Smooth muscle cell (in vitro differentiated cells): Measurements from ENCODE around the gene STX8. TPM values are rescaled to one million over a fixed set of nuclear protein-coding genes. Genes with fewer than 3 reads are reported as not detected.

Source experiments
- DNase-seq: peaks from one replicate; lab custom pipeline; 2025; ENCODE audit not compliant: unreplicated experiment; lab: John Stamatoyannopoulos, UW
- H2AFZ ChIP-seq: fragments of 200-600 bp; sonication (generic); 2 replicates; pipeline ENCODE4 v1.6.0; 2016; ENCODE audit warnings: antibody characterized with exemption, low read depth, mild to moderate bottlenecking
- H3F3A ChIP-seq: fragments of 200-600 bp; sonication (generic); 2 replicates; pipeline ENCODE4 v1.6.0; 2017; ENCODE audit warnings: antibody characterized with exemption, low read depth
- H3K27ac ChIP-seq: fragments of 200-600 bp; sonication (generic); 2 replicates; pipeline ENCODE4 v1.5.1; 2016; ENCODE audit warnings: low read depth, mild to moderate bottlenecking
- H3K27me3 ChIP-seq: fragments of 200-600 bp; sonication (generic); 2 replicates; pipeline ENCODE4 v1.6.1; 2016; ENCODE audit warnings: low read depth, mild to moderate bottlenecking
- H3K36me3 ChIP-seq: fragments of 200-600 bp; sonication (generic); 2 replicates; pipeline ENCODE4 v1.5.1; 2016; ENCODE audit warnings: low read depth
- H3K4me1 ChIP-seq: fragments of 200-600 bp; sonication (generic); 2 replicates; pipeline ENCODE4 v1.5.1; 2016; ENCODE audit warnings: low read depth
- H3K4me2 ChIP-seq: fragments of 200-600 bp; sonication (generic); 2 replicates; pipeline ENCODE4 v1.6.0; 2016; ENCODE audit warnings: mild to moderate bottlenecking
- H3K4me3 ChIP-seq: fragments of 200-600 bp; sonication (generic); 2 replicates; pipeline ENCODE4 v1.5.1; 2016; ENCODE audit warnings: mild to moderate bottlenecking
- H3K79me2 ChIP-seq: fragments of 200-600 bp; sonication (generic); 2 replicates; pipeline ENCODE4 v1.6.0; 2016; ENCODE audit warnings: low read depth, mild to moderate bottlenecking
- H3K9ac ChIP-seq: fragments of 200-600 bp; sonication (generic); 2 replicates; pipeline ENCODE4 v1.6.0; 2016; ENCODE audit warnings: low read depth
- H3K9me3 ChIP-seq: fragments of 200-600 bp; sonication (generic); replicated peaks from 2 replicates; pipeline ENCODE4 v1.5.1; 2016; ENCODE audit warnings: low read depth
- H4K20me1 ChIP-seq: fragments of 200-600 bp; sonication (generic); 2 replicates; pipeline ENCODE4 v1.6.0; 2016; ENCODE audit warnings: low read depth
- CTCF ChIP-seq: fragments of 200-600 bp; sonication (generic); IDR thresholded peaks from 2 replicates; pipeline ENCODE4 v1.5.1; 2017; ENCODE audit warnings: borderline replicate concordance, mild to moderate bottlenecking, antibody characterized with exemption; ENCODE audit not compliant: insufficient read depth, poor library complexity, severe bottlenecking
- WGBS: methylation state at CpG from one replicate; pipeline ENCODE4 v1.1.7; 2016; ENCODE audit warnings: low lambda C conversion rate; 5-methylcytosine and 5-hydroxymethylcytosine counted together
- polyA plus RNA-seq: library from polyadenylated mRNA; unstranded; fragments of >200 nt; fragmentation: Nextera tagmentation; extraction: Ambion mirVana; gene quantifications from 2 replicates; pipeline ENCODE4 v1.2.1, GENCODE V29; 2016
- total RNA-seq: library from RNA; depleted of rRNA; stranded (reverse); fragments of >200 nt; gene quantifications from 2 replicates; pipeline ENCODE4 v1.2.3, GENCODE V29; 2014

STX8 gene
- total and polyA plus RNA-seq, 2 experiments from 2014 or later: 63.8 to 88.5 TPM

DNA sequence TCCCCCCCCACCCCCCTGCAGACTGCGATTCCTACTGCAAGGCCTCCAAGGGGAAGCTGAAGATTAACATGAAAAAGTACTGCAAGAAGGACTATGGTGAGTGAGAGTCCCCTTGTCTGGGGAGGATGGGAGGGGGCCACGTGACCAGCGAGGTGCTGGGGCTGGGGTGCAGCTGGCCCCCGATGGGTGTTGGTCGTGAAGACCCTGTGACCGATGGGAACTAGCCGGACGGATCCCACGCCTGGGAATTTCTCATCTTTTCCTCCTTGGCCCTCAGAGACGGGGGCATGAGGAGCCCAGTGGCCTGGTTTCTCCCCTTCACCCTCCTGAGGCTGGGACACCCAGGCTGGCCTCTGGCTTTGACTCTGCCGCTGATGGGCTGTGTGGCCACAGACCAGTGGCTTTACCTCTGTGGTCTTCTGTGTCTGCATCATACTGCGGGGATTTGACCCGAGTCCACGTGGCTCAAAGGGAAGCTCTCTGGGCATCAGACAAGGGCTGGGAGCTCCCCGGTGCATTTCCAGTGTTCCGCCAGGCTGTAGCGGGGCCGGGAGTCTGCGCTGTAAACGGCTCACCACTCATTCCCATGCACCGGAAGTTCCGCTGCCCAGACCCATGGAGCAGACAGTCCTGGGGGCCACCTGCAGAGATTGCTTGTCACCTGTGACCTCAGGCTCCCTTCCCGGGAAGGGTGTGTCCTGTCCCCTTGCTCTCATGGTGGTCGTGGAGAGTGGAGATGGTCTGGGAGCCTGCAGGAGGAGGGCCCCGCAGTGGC is 354.3 kb downstream of the STX8 start:
- H3K36me3 ChIP-seq: no peaks in the 10 kb centered on the region
- H3K4me3 ChIP-seq: no peak overlapping the region
- peaks cover 5% of the 10 kb centered on the region for H3K27me3 ChIP-seq
- DNase-seq: no peak
- H3K4me2 ChIP-seq: no peak overlapping the region
- H3K27ac ChIP-seq: no peak overlapping the region
- H4K20me1 ChIP-seq: no peaks in the 10 kb centered on the region
- H3K4me1 ChIP-seq: peaks cover 15% of the 10 kb centered on the region
- no peak overlapping the region for H3K9ac ChIP-seq
- no peak overlapping the region for H2AFZ ChIP-seq
- no peak for TF ChIP-seq CTCF
- no peaks in the 10 kb centered on the region for H3K79me2 ChIP-seq
- H3F3A ChIP-seq: no peaks in the 10 kb centered on the region
- no peaks in the 10 kb centered on the region for H3K9me3 ChIP-seq
- WGBS: 91% methylated on average over 25 of the region's 25 CpGs

DNA sequence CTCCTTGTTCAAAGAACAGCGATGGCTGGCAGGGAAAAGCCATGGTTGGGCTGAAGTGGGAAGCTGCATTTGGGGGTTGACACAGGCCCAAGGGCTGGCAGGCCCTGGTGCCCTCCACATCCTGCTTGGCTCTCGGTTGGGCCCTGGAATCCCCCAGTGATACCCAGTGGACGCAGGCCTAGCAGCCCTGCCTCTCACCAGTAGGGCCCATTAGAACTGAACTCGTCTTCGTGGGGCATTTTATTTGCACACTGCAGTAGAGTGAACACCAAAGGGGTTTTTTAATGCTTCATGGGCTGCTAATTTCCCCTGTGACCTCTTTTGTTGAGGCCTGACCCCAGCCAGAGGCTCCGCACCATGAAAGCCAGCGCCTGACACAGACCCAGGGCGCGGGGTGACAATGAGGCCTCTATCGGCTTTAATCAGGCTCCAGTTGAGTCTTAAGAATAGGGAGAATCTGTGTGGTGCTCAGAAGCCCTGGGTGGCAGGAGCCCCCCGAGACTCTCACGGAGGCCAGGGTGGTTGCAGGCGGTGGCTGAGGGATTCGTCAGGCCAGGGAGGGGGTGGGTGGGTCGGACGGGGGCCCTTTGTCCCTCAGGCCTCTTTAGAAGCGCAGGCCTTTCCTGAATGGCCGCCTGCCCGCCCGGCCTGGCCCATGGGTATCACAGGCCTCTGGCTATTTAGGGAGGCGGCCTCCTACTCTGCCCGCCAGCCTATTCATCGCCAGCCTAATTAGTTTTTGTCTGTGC is 355.0 kb downstream of the STX8 start:
- 89% methylated on average over 23 of the region's 23 CpGs for WGBS
- Histone ChIP-seq H3K36me3 (no peaks in the 10 kb centered on the region), H3K9me3 (peaks cover 6% of the 10 kb centered on the region), H3K9ac (no peak overlapping the region), H3K4me2 (no peak overlapping the region), H4K20me1 (no peaks in the 10 kb centered on the region), H3K27me3 (peaks cover 4% of the 10 kb centered on the region), H3K79me2 (no peaks in the 10 kb centered on the region), H3K4me1 (peaks cover 12% of the 10 kb centered on the region), H3K4me3 (no peak overlapping the region), H3K27ac (no peak overlapping the region), H2AFZ (no peak overlapping the region), H3F3A (no peaks in the 10 kb centered on the region)
- no peak for DNase-seq
- TF ChIP-seq CTCF: no peak

- Histone ChIP-seq H4K20me1 (no peaks in the 10 kb centered on the region), H3K4me1 (peaks cover 9% of the 10 kb centered on the region), H2AFZ (no peak overlapping the region)
Measured at GRCh38 chr17:9219631-9220397, 355.8 kb downstream of the STX8 start.

More at GRCh38 chr17:9219631-9220397, 355.8 kb downstream of the STX8 start:
- Histone ChIP-seq H3K36me3 (no peaks in the 10 kb centered on the region), H3K4me3 (no peak overlapping the region), H3F3A (no peaks in the 10 kb centered on the region), H3K9ac (no peak overlapping the region), H3K9me3 (peaks cover 10% of the 10 kb centered on the region), H3K27me3 (no peaks in the 10 kb centered on the region), H3K27ac (no peak overlapping the region), H3K79me2 (no peaks in the 10 kb centered on the region), H3K4me2 (no peak overlapping the region)
- TF ChIP-seq CTCF: no peak
- no peak for DNase-seq
- 91% methylated on average over 13 of the region's 13 CpGs for WGBS
